Ramos (cell line): ENCODE data around the gene KIF26B.
"Not testable (repeated sequence)": the region's sequence is repeated elsewhere in the genome, so short reads cannot be mapped to it uniquely, and the experiment has no call there.

Experiments
- in situ Hi-C: fragments of 300-500 bp; cut with MboI; formaldehyde crosslinking; loops from one replicate; pipeline ENCODE4 v1.14.3; 2022; ENCODE audit warnings: low sequenced_read_pairs; ENCODE audit not compliant: unreplicated experiment

Gene KIF26B

GRCh38 chr1:245695211-245695610 lies 540.4 kb downstream of the KIF26B start:
- in situ Hi-C loops: no loop called here

GRCh38 chr1:245695701-245696100 lies 540.9 kb downstream of the KIF26B start:
- in situ Hi-C loops: not testable (repeated sequence)

GRCh38 chr1:245698116-245698515 lies 543.3 kb downstream of the KIF26B start:
- in situ Hi-C loops: no loop called here

- in situ Hi-C loops: no loop called here
These were observed 544.1 kb downstream of the KIF26B start for GRCh38 chr1:245698860-245699259.

- in situ Hi-C loops: no loop called here
These were observed 545.8 kb downstream of the KIF26B start for GRCh38 chr1:245700631-245701030.

GRCh38 chr1:245701631-245702030 lies 546.8 kb downstream of the KIF26B start:
- in situ Hi-C loops: no loop called here

GRCh38 chr1:245702346-245702745 lies 547.6 kb downstream of the KIF26B start:
- in situ Hi-C loops: no loop called here

- in situ Hi-C loops: no loop called here
These were observed 549.6 kb downstream of the KIF26B start for GRCh38 chr1:245704341-245704740.

GRCh38 chr1:245704765-245705164 lies 550.0 kb downstream of the KIF26B start:
- in situ Hi-C loops: no loop called here

GRCh38 chr1:245707941-245708340 lies 553.2 kb downstream of the KIF26B start:
- in situ Hi-C loops: no loop called here

- in situ Hi-C loops: no loop called here
These were observed 556.4 kb downstream of the KIF26B start for GRCh38 chr1:245710961-245711903.

GRCh38 chr1:245714027-245714426 lies 559.2 kb downstream of the KIF26B start:
- in situ Hi-C loops: not testable (repeated sequence)

GRCh38 chr1:245715291-245715701 lies 560.5 kb downstream of the KIF26B start:
- in situ Hi-C loops: no loop called here

- in situ Hi-C loops: no loop called here
These were observed 561.2 kb downstream of the KIF26B start for GRCh38 chr1:245715970-245716369.

GRCh38 chr1:245716561-245716960 lies 561.8 kb downstream of the KIF26B start:
- in situ Hi-C loops: no loop called here

- in situ Hi-C loops: no loop called here
These were observed 562.8 kb downstream of the KIF26B start for GRCh38 chr1:245717611-245718010.

GRCh38 chr1:245718123-245718522 lies 563.3 kb downstream of the KIF26B start:
- in situ Hi-C loops: no loop called here

GRCh38 chr1:245718951-245719350 lies 564.2 kb downstream of the KIF26B start:
- in situ Hi-C loops: no loop called here

GRCh38 chr1:245721488-245721887 lies 566.7 kb downstream of the KIF26B start:
- in situ Hi-C loops: no loop called here

- in situ Hi-C loops: not testable (repeated sequence)
These were observed 573.2 kb downstream of the KIF26B start for GRCh38 chr1:245728035-245728434.

GRCh38 chr1:245730801-245731200 lies 576.0 kb downstream of the KIF26B start:
- in situ Hi-C loops: no loop called here

- in situ Hi-C loops: not testable (repeated sequence)
These were observed 585.6 kb downstream of the KIF26B start for GRCh38 chr1:245740336-245740735.
